HepG2 (cell line): ENCODE measurements around the gene IL1R1. TPM values are rescaled to one million over a fixed set of nuclear protein-coding genes. Genes with fewer than 3 reads are reported as not detected.

Experiments used
- DR1 ChIP-seq: sonication (generic); formaldehyde crosslinking; IDR thresholded peaks from 2 replicates; pipeline ENCODE4 v1.8.0; 2021; ENCODE audit warnings: mild to moderate bottlenecking, missing genetic modification reagents, inconsistent platforms
- ELF4 ChIP-seq: sonication (generic); formaldehyde crosslinking; IDR thresholded peaks from 2 replicates; pipeline ENCODE4 v1.5.0; 2020; ENCODE audit warnings: missing genetic modification reagents, mild to moderate bottlenecking, moderate library complexity, borderline replicate concordance
- HOXA5 ChIP-seq: sonication (generic); formaldehyde crosslinking; IDR thresholded peaks from 2 replicates; pipeline ENCODE4 v1.4.0; 2020; ENCODE audit warnings: missing genetic modification reagents
- RBFOX2 ChIP-seq: fragments of 200-400 bp; formaldehyde crosslinking; IDR thresholded peaks from 2 replicates; pipeline ENCODE4 v1.6.1; 2017; ENCODE audit warnings: low read depth, mild to moderate bottlenecking, low read length
- SNAPC2 ChIP-seq: sonication (generic); formaldehyde crosslinking; IDR thresholded peaks from 2 replicates; pipeline ENCODE4 v1.8.1; 2022; ENCODE audit warnings: mild to moderate bottlenecking, missing genetic modification reagents
- ZFP41 ChIP-seq: sonication (generic); formaldehyde crosslinking; IDR thresholded peaks from 2 replicates; pipeline ENCODE4 v1.4.0; 2020; ENCODE audit warnings: mild to moderate bottlenecking, missing genetic modification reagents, borderline replicate concordance
- ZNF431 ChIP-seq: sonication (generic); formaldehyde crosslinking; IDR thresholded peaks from 2 replicates; pipeline ENCODE4 v1.9.0; 2022; ENCODE audit warnings: missing genetic modification reagents, low read depth, mild to moderate bottlenecking, borderline replicate concordance
- ZNF75D ChIP-seq: sonication (generic); formaldehyde crosslinking; IDR thresholded peaks from 2 replicates; pipeline ENCODE4 v1.8.1; 2023; ENCODE audit warnings: missing genetic modification reagents, mild to moderate bottlenecking, borderline replicate concordance
- polyA plus RNA-seq, 8 experiments: library from polyadenylated mRNA; depleted of rRNA in 3 of 8; stranded (reverse) in 7 of 8; unstranded in 1 of 8; fragments of >200 nt; fragmentation: Illumina TruSeq in 4 of 8; extraction: Trizol in 4 of 8; gene quantifications; 2 replicates each; pipeline versions ENCODE4 v1.2.1 to v1.2.3, GENCODE V29; 2011 to 2016; ENCODE audit warnings: low read depth in 4 of 8, missing spikeins in 1 of 8, mixed read lengths in 1 of 8; ENCODE audit not compliant: insufficient read depth in 1 of 8
- total RNA-seq, 5 experiments: library from RNA; depleted of rRNA; stranded (reverse); fragments of >200 nt; fragmentation: Illumina TruSeq; extraction: Trizol; gene quantifications; 2 replicates each; pipeline ENCODE4 v1.2.3, GENCODE V29; 2016; ENCODE audit warnings: low read depth in 1 of 5
- TF ChIP-seq, protein P1 (sequence below): IDR thresholded peaks from 2 replicates; pipeline ENCODE4 v1.6.1; 2018; ENCODE audit warnings: missing genetic modification reagents, mild to moderate bottlenecking, missing compliant biosample characterization
- TF ChIP-seq, protein P2 (sequence below): sonication (generic); formaldehyde crosslinking; conservative IDR thresholded peaks from 2 replicates; pipeline ENCODE4 v1.4.0; 2020; ENCODE audit warnings: missing genetic modification reagents
- TF ChIP-seq, protein P3 (sequence below): sonication (generic); formaldehyde crosslinking; IDR thresholded peaks from 2 replicates; pipeline ENCODE4 v1.9.0; 2021; ENCODE audit warnings: missing genetic modification reagents, borderline replicate concordance
- TF ChIP-seq, protein P4 (sequence below): sonication (generic); formaldehyde crosslinking; IDR thresholded peaks from 2 replicates; pipeline ENCODE4 v1.8.1; 2023; ENCODE audit warnings: missing genetic modification reagents, inconsistent platforms, borderline replicate concordance
- TF ChIP-seq, protein P5 (sequence below): sonication (generic); formaldehyde crosslinking; IDR thresholded peaks from 2 replicates; pipeline ENCODE4 v1.5.0; 2020; ENCODE audit warnings: missing genetic modification reagents
- TF ChIP-seq, protein P6 (sequence below): sonication (generic); formaldehyde crosslinking; IDR thresholded peaks from 2 replicates; pipeline ENCODE4 v1.8.1; 2023; ENCODE audit warnings: mild to moderate bottlenecking, inconsistent platforms, moderate library complexity, missing genetic modification reagents, borderline replicate concordance
- TF ChIP-seq, protein P7 (sequence below): sonication (generic); formaldehyde crosslinking; IDR thresholded peaks from 2 replicates; pipeline ENCODE4 v1.4.0; 2020; ENCODE audit warnings: mild to moderate bottlenecking, missing genetic modification reagents

The IL1R1 gene
- total and polyA plus RNA-seq, 2 of the 13 experiments (the other 11 are each of a cell fraction or from before 2014, with no cell fraction given), result 38.0 to 93.1 TPM

DNA sequence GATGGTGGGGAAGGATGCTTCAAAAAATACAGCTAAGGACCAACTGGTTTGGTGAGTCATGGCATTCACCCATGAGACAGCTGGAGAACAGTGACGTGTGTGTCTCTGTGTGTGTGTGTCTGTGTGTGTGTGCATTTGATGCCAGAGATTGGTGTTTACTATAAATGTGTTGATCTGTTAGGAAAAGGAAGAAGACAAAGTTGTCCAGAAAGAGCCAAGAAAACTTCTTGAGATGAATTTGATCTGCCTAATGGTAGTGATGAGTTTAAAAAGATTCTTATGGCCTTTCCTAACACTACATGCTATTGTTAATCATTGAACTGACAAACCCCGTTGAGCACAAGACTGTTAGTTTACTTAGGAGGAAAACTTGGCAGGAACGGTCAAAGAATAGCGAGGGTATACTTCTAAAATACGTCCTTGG, 36.4 kb upstream of the IL1R1 start (continued):
- TF ChIP-seq, protein P1, sequence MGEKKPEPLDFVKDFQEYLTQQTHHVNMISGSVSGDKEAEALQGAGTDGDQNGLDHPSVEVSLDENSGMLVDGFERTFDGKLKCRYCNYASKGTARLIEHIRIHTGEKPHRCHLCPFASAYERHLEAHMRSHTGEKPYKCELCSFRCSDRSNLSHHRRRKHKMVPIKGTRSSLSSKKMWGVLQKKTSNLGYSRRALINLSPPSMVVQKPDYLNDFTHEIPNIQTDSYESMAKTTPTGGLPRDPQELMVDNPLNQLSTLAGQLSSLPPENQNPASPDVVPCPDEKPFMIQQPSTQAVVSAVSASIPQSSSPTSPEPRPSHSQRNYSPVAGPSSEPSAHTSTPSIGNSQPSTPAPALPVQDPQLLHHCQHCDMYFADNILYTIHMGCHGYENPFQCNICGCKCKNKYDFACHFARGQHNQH, result 0 out of 2 replicates have a peak, but pooled peaks have one; percentile 29
- TF ChIP-seq RBFOX2, result peak; percentile 53; the same call in 1 of the 2 replicates
- TF ChIP-seq, protein P2, sequence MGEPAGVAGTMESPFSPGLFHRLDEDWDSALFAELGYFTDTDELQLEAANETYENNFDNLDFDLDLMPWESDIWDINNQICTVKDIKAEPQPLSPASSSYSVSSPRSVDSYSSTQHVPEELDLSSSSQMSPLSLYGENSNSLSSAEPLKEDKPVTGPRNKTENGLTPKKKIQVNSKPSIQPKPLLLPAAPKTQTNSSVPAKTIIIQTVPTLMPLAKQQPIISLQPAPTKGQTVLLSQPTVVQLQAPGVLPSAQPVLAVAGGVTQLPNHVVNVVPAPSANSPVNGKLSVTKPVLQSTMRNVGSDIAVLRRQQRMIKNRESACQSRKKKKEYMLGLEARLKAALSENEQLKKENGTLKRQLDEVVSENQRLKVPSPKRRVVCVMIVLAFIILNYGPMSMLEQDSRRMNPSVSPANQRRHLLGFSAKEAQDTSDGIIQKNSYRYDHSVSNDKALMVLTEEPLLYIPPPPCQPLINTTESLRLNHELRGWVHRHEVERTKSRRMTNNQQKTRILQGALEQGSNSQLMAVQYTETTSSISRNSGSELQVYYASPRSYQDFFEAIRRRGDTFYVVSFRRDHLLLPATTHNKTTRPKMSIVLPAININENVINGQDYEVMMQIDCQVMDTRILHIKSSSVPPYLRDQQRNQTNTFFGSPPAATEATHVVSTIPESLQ, result 0 out of 2 replicates have a peak, but pooled peaks have one; percentile 47
- TF ChIP-seq, protein P3, sequence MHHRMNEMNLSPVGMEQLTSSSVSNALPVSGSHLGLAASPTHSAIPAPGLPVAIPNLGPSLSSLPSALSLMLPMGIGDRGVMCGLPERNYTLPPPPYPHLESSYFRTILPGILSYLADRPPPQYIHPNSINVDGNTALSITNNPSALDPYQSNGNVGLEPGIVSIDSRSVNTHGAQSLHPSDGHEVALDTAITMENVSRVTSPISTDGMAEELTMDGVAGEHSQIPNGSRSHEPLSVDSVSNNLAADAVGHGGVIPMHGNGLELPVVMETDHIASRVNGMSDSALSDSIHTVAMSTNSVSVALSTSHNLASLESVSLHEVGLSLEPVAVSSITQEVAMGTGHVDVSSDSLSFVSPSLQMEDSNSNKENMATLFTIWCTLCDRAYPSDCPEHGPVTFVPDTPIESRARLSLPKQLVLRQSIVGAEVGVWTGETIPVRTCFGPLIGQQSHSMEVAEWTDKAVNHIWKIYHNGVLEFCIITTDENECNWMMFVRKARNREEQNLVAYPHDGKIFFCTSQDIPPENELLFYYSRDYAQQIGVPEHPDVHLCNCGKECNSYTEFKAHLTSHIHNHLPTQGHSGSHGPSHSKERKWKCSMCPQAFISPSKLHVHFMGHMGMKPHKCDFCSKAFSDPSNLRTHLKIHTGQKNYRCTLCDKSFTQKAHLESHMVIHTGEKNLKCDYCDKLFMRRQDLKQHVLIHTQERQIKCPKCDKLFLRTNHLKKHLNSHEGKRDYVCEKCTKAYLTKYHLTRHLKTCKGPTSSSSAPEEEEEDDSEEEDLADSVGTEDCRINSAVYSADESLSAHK (CRISPR knock-in tag), result no peak
- TF ChIP-seq, protein P4, sequence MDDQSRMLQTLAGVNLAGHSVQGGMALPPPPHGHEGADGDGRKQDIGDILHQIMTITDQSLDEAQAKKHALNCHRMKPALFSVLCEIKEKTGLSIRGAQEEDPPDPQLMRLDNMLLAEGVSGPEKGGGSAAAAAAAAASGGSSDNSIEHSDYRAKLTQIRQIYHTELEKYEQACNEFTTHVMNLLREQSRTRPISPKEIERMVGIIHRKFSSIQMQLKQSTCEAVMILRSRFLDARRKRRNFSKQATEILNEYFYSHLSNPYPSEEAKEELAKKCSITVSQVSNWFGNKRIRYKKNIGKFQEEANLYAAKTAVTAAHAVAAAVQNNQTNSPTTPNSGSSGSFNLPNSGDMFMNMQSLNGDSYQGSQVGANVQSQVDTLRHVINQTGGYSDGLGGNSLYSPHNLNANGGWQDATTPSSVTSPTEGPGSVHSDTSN (CRISPR knock-in tag), result no peak
- no peak for TF ChIP-seq HOXA5 (CRISPR knock-in tag)
- no peak for TF ChIP-seq ZNF431 (CRISPR knock-in tag)
- no peak for TF ChIP-seq ELF4 (CRISPR knock-in tag)
- TF ChIP-seq ZNF75D, result no peak
- no peak for TF ChIP-seq DR1 (CRISPR knock-in tag)
- TF ChIP-seq SNAPC2 (CRISPR knock-in tag), result no peak
- TF ChIP-seq, protein P5, sequence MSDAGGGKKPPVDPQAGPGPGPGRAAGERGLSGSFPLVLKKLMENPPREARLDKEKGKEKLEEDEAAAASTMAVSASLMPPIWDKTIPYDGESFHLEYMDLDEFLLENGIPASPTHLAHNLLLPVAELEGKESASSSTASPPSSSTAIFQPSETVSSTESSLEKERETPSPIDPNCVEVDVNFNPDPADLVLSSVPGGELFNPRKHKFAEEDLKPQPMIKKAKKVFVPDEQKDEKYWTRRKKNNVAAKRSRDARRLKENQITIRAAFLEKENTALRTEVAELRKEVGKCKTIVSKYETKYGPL (CRISPR knock-in tag), result no peak
- TF ChIP-seq, protein P6, sequence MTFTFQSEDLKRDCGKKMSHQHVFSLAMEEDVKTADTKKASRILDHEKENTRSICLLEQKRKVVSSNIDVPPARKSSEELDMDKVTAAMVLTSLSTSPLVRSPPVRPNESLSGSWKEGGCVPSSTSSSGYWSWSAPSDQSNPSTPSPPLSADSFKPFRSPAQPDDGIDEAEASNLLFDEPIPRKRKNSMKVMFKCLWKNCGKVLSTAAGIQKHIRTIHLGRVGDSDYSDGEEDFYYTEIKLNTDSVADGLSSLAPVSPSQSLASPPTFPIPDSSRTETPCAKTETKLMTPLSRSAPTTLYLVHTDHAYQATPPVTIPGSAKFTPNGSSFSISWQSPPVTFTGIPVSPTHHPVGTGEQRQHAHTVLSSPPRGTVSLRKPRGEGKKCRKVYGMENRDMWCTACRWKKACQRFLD, result no peak
- TF ChIP-seq, protein P7, sequence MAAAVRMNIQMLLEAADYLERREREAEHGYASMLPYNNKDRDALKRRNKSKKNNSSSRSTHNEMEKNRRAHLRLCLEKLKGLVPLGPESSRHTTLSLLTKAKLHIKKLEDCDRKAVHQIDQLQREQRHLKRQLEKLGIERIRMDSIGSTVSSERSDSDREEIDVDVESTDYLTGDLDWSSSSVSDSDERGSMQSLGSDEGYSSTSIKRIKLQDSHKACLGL (CRISPR knock-in tag), result no peak
- TF ChIP-seq ZFP41 (CRISPR knock-in tag), result no peak
